Glutamatergic neuron (in vitro differentiated cells): ENCODE measurements around the gene NAP1L4. TPM values are rescaled to one million over a fixed set of nuclear protein-coding genes. Genes with fewer than 3 reads are reported as not detected.
A peak's percentile ranks its signal among the peaks of the same experiment; 100 is the strongest.

Experiments used
- DNase-seq: peaks from one replicate; pipeline ENCODE4 v3.0.0; 2022
- H3K27ac Mint-ChIP-seq: one replicate; pipeline ENCODE4 v1.8.0; 2020; ENCODE audit warnings: mild to moderate bottlenecking, mixed read lengths, inconsistent platforms; ENCODE audit not compliant: unreplicated experiment
- H3K27me3 Mint-ChIP-seq: one replicate; pipeline ENCODE4 v1.8.0; 2020; ENCODE audit warnings: mild to moderate bottlenecking, moderate library complexity, mixed read lengths, inconsistent platforms; ENCODE audit not compliant: unreplicated experiment
- H3K36me3 Mint-ChIP-seq: one replicate; pipeline ENCODE4 v1.8.0; 2020; ENCODE audit warnings: mild to moderate bottlenecking, mixed read lengths, inconsistent platforms; ENCODE audit not compliant: unreplicated experiment
- H3K4me1 Mint-ChIP-seq: one replicate; pipeline ENCODE4 v1.8.0; 2020; ENCODE audit warnings: mild to moderate bottlenecking, low read depth, mixed read lengths, inconsistent platforms; ENCODE audit not compliant: unreplicated experiment
- H3K4me3 Mint-ChIP-seq: one replicate; pipeline ENCODE4 v1.8.0; 2020; ENCODE audit warnings: mild to moderate bottlenecking, mixed read lengths, inconsistent platforms; ENCODE audit not compliant: unreplicated experiment
- H3K9me3 Mint-ChIP-seq: one replicate; pipeline ENCODE4 v1.8.0; 2020; ENCODE audit warnings: mild to moderate bottlenecking, moderate library complexity, mixed read lengths, inconsistent platforms; ENCODE audit not compliant: unreplicated experiment
- CTCF ChIP-seq: fragments of 200-600 bp; sonication (generic); IDR thresholded peaks from one replicate; pipeline ENCODE4 v1.5.0; 2021; ENCODE audit not compliant: partially characterized antibody, unreplicated experiment
- total RNA-seq: library from RNA; stranded (reverse); fragmentation: NEBNext Ultra II Directional; extraction: Animal tissue kit (Norgen Biotek cat#: 25700); gene quantifications from one replicate; pipeline ENCODE4 v1.2.1, GENCODE V29; 2021; ENCODE audit not compliant: unreplicated experiment

The NAP1L4 gene
- total RNA-seq, 1 donor from 2014 or later, result 209 TPM

DNA sequence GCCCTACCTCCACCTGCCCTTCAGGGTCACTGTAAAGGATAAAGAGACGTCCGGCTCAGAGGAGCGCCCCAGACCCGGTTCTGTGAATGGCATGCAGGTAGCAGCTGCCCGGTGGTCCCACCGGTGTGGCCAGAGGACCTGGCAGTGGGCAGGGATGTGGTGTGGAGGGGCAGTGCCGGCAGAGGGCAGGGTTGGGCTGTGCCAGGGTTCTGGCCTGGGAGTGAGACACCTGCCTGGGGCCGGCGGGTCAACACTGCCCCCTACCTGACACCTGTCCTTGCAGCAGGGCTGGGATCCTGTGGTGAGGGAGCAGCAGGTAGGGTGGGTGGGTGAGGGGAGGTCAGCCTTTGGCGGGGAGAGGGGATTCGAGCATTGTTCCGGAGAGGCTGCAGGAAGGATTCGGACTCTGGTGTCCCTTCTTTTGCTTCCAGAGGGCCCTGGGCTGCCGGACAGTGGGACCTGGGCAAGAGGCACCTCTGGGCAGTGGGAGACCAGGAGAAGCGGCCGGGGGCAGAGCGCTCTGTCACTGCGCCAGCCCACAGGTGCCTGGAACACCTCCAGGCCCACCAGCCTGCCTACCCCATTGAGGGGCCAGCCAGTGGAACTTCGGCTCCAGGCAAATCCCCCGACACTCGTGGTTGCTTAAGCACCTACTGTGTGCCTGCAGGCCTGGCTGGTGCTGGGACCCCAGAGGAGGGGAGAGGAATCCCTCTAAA lies 61.3 kb downstream of the NAP1L4 start:
- H3K27ac Mint-ChIP-seq, result no peak overlapping the region
- peaks cover 3% of the 10 kb centered on the region for H3K4me1 Mint-ChIP-seq
- no peaks in the 10 kb centered on the region for H3K36me3 Mint-ChIP-seq
- H3K9me3 Mint-ChIP-seq, result peaks cover 2% of the 10 kb centered on the region
- no peak overlapping the region for H3K4me3 Mint-ChIP-seq
- peak; percentile 52 for TF ChIP-seq CTCF
- peak; percentile 64 for DNase-seq
- peaks cover 13% of the 10 kb centered on the region for H3K27me3 Mint-ChIP-seq

- Mint-ChIP-seq H3K4me1 (peaks cover 3% of the 10 kb centered on the region), H3K27ac (no peak overlapping the region), H3K9me3 (peaks cover 2% of the 10 kb centered on the region), H3K4me3 (peak overlapping the region; percentile 34), H3K27me3 (peaks cover 13% of the 10 kb centered on the region), H3K36me3 (no peaks in the 10 kb centered on the region)
- DNase-seq, result peak; percentile 52
- peak; percentile 62 for TF ChIP-seq CTCF
Measured at GRCh38 chr11:2929950-2930703, 62.0 kb downstream of the NAP1L4 start.

DNA sequence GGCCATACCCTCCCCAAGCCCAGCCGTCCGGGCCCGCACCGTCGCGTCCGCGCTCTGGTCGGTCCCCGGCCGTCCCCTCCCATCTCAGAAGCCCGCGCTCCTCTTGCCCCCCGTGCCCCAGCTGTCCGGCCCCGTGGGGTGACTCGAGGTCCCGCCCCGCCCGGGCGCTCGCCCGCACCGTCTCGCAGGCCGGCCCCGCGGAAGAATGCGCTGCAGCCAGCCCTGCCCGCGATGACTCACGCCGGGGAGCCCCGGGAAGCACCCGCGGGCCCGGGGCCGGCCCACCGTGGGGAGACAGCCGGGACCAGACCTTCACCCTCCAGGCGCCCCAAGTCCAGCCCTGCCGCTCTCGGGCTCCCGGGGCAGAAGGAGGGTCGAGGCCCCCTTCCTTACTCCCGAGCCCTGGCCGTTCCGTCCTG lies 62.6 kb downstream of the NAP1L4 start:
- no peak overlapping the region for H3K27ac Mint-ChIP-seq
- H3K4me3 Mint-ChIP-seq, result no peak overlapping the region
- DNase-seq, result no peak
- H3K9me3 Mint-ChIP-seq, result peaks cover 2% of the 10 kb centered on the region
- peaks cover 11% of the 10 kb centered on the region for H3K27me3 Mint-ChIP-seq
- no peak for TF ChIP-seq CTCF
- peaks cover 3% of the 10 kb centered on the region for H3K4me1 Mint-ChIP-seq
- no peaks in the 10 kb centered on the region for H3K36me3 Mint-ChIP-seq

DNA sequence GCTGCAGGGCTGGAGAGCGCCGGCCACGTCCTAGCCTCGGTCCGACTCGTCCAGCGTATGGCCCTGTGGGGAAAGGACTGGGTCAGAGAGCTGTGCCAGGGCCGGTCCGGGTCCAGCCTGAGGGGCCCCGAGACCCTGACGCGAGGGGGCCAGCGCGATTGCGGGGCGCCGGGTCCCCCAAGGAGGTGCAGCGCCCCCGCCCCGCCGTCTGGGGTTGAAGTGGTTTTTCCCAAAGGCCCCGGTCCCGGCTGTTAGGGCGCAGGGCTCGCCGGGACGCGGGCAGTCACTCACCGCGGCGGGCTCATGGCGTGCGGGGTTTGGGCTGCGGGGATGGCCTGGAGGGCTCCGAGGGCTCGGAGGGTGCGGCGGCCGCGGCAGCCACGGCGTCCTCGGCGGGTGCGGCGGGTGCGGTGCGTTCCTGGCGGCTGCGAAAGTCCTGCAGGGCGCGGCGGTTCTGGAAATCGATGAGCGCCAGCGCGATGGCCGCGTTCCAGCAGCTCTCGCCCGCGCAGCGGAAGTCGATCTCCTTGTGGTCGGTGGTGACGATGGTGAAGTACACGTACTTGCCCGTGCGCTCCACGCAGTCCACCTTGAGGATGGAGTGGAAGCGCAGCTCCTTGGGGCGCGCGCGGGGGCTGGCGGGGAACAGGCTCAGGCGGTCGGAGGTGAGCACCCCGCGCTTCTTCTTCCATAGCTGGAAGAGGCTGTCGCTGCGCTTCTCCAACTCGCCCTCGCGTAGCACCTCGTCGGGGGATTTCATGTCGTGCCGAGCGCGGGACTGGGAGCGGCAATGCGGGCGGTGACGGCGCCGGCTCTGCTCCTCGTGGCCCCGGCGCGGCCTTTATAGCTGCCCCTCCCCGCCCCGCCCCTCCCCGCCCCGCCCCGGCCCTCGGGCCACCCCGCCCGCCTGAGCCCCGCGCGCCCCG lies 63.3 kb downstream of the NAP1L4 start, which contains the start of gene PHLDA2:
TSS of gene PHLDA2 (minus strand) at position 816 of the 926 bp plus-strand sequence. CDS start at position 760, 56 bp downstream.
- H3K36me3 Mint-ChIP-seq, result no peaks in the 10 kb centered on the region
- TF ChIP-seq CTCF, result no peak
- H3K27me3 Mint-ChIP-seq, result peaks cover 11% of the 10 kb centered on the region
- peaks cover 2% of the 10 kb centered on the region for H3K9me3 Mint-ChIP-seq
- DNase-seq, result peak; percentile 70
- peak within 1 kb of the TSS; percentile 31 for H3K27ac Mint-ChIP-seq
- peaks cover 3% of the 10 kb centered on the region for H3K4me1 Mint-ChIP-seq
- H3K4me3 Mint-ChIP-seq, result peak within 1 kb of the TSS; percentile 89
